DND-41 (cell line): Measurements from ENCODE around the gene ANKRD33.

ENCODE experiments used
- EZH2 ChIP-seq: IDR thresholded peaks from 3 replicates; pipeline ENCODE4 v1.6.1; 2012; ENCODE audit warnings: borderline replicate concordance, low read depth, mild to moderate bottlenecking, moderate library complexity, low read length, inconsistent platforms; ENCODE audit not compliant: severe bottlenecking
- TF ChIP-seq, protein P1 (sequence below): IDR thresholded peaks from 2 replicates; pipeline ENCODE4 v1.5.1; 2012; ENCODE audit warnings: borderline replicate concordance, low read length, moderate library complexity, mild to moderate bottlenecking; ENCODE audit not compliant: poor library complexity, severe bottlenecking; ENCODE audit errors: extremely low read depth

DNA sequence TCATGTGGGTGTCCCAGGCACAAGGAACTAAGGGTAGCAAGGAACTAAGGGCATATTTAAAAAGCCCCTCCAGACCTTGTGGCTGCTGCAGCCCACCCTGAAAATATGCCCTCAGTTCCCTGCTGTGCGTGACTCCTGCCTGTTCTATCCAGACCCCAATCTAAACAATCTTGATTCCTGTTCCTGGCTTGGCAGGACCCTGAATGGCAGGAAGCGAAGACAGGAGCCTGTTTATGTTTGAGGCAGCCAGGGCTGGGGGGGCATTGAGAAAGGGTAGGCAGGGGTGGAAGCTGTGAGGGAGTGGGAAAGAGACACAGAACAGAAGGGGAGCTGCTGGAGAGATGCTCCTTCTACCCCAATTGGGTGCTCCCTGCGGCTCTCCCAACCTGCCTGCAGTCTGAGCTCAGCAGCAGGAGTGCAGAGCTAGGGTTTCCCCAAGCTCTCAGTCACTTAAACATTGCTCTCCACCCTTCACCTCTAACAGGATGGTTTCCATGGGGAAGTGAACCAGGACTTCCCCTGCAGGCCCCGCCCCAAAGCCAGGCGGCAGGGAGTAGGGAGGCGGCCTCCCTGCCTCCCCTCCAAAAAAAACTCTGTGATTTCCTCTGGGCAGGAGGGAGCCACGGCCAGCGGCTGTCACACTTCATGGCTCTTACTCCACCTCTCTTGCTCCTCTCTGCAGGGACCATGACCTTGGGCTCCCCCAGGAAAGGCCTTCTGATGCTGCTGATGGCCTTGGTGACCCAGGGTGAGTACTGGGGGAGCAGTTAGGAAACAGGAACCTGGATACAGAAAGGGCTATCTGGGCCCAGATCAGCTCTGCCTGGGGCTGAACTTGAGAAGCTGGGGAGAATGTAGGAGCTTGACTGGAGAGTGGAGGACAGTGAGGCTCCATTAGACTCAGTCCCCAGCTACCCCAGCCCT, 24.1 kb downstream of the ANKRD33 start:
- TF ChIP-seq, protein P1, sequence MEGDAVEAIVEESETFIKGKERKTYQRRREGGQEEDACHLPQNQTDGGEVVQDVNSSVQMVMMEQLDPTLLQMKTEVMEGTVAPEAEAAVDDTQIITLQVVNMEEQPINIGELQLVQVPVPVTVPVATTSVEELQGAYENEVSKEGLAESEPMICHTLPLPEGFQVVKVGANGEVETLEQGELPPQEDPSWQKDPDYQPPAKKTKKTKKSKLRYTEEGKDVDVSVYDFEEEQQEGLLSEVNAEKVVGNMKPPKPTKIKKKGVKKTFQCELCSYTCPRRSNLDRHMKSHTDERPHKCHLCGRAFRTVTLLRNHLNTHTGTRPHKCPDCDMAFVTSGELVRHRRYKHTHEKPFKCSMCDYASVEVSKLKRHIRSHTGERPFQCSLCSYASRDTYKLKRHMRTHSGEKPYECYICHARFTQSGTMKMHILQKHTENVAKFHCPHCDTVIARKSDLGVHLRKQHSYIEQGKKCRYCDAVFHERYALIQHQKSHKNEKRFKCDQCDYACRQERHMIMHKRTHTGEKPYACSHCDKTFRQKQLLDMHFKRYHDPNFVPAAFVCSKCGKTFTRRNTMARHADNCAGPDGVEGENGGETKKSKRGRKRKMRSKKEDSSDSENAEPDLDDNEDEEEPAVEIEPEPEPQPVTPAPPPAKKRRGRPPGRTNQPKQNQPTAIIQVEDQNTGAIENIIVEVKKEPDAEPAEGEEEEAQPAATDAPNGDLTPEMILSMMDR: no peak
- TF ChIP-seq EZH2: no peak
